Activated CD8-positive, alpha-beta T cell treated with anti-CD3 and anti-CD28 coated beads, Interleukin-2, amount 10 ng/mL, durations not matched to agents 7 days and 5 days (primary cell): ENCODE measurements around the gene HIF1A. TPM values are rescaled to one million over a fixed set of nuclear protein-coding genes. Genes with fewer than 3 reads are reported as not detected.
"Not testable (repeated sequence)": the region's sequence is repeated elsewhere in the genome, so short reads cannot be mapped to it uniquely, and the experiment has no call there.

Experiments used
- ATAC-seq: fragments of 150-1000 bp; cut with Tn5 transposase; one replicate; pipeline ENCODE4 v1.10.0; 2021; ENCODE audit warnings: moderate library complexity
- CTCF ChIA-PET: fragments of 350-600 bp; sonication (Branson Sonifier 250); formaldehyde crosslinking; loops from one replicate; lab custom pipeline; 2021; ENCODE audit warnings: antibody characterized with exemption; lab: Charles Lee
- POLR2A ChIA-PET: fragments of 350-600 bp; sonication (Branson Sonifier 250); formaldehyde crosslinking; loops from one replicate; lab custom pipeline; 2021; ENCODE audit warnings: antibody characterized with exemption; lab: Charles Lee
- DNase-seq: peaks from one replicate; pipeline ENCODE4 v3.0.0-alpha.2; 2020
- H3K27ac Mint-ChIP-seq: one replicate; pipeline ENCODE4 v1.8.0; 2021; ENCODE audit warnings: mild to moderate bottlenecking, mixed read lengths
- H3K27me3 Mint-ChIP-seq: one replicate; pipeline ENCODE4 v1.8.0; 2021; ENCODE audit warnings: low read depth, mixed read lengths
- H3K36me3 Mint-ChIP-seq: one replicate; pipeline ENCODE4 v1.8.0; 2021; ENCODE audit warnings: low read depth, mixed read lengths
- H3K4me1 Mint-ChIP-seq: one replicate; pipeline ENCODE4 v1.8.0; 2021; ENCODE audit warnings: low read depth, mixed read lengths
- H3K4me3 Mint-ChIP-seq: one replicate; pipeline ENCODE4 v1.8.0; 2021; ENCODE audit warnings: mild to moderate bottlenecking, mixed read lengths
- H3K9me3 Mint-ChIP-seq: one replicate; pipeline ENCODE4 v1.8.0; 2022; ENCODE audit warnings: mixed read lengths; ENCODE audit not compliant: insufficient read depth
- total RNA-seq, 2 experiments: library from RNA; stranded (reverse); gene quantifications; one replicate each; pipeline ENCODE4 v1.2.3, GENCODE V29; 2021

HIF1A gene
- total RNA-seq, 2 experiments from 2014 or later: 119 to 132 TPM

GRCh38 chr14:61698206-61698980 is 3.1 kb downstream of the HIF1A start:
- peak overlapping the region; percentile 81 for H3K27ac Mint-ChIP-seq
- DNase-seq (no peak), ATAC-seq (no peak)
- no peaks in the 10 kb centered on the region for H3K9me3 Mint-ChIP-seq
- no peaks in the 10 kb centered on the region for H3K27me3 Mint-ChIP-seq
- H3K4me3 Mint-ChIP-seq: peak overlapping the region; percentile 98
- peaks cover 63% of the 10 kb centered on the region for H3K4me1 Mint-ChIP-seq
- ChIA-PET POLR2A (interaction anchor here (0.7 to 2.7 kb wide), 9 partner anchors 13 to 365 kb away, joined by 3 to 10 read pairs (median 4); no protein-coding TSS in a partner anchor), CTCF (interaction anchor here (0.5 to 4.3 kb wide), 9 partner anchors 13 to 223 kb away, joined by 3 to 30 read pairs (median 4); no protein-coding TSS in a partner anchor)
- H3K36me3 Mint-ChIP-seq: peaks cover 45% of the 10 kb centered on the region

GRCh38 chr14:61699027-61699426 is 3.7 kb downstream of the HIF1A start:
- no peak for DNase-seq
- Mint-ChIP-seq H3K27ac (peak overlapping the region; percentile 81), H3K4me3 (peak overlapping the region; percentile 98), H3K9me3 (no peaks in the 10 kb centered on the region), H3K4me1 (peaks cover 67% of the 10 kb centered on the region), H3K36me3 (peaks cover 45% of the 10 kb centered on the region), H3K27me3 (no peaks in the 10 kb centered on the region)
- ChIA-PET POLR2A (interaction anchor here (0.7 to 2.7 kb wide), 5 partner anchors 12 to 220 kb away, joined by 3 to 10 read pairs (median 5); no protein-coding TSS in a partner anchor), CTCF (interaction anchor here (0.5 to 4.3 kb wide), 8 partner anchors 16 to 238 kb away, joined by 3 to 30 read pairs (median 4); no protein-coding TSS in a partner anchor)
- no peak for ATAC-seq

GRCh38 chr14:61700104-61700886 is 5.0 kb downstream of the HIF1A start:
- no peak for ATAC-seq

GRCh38 chr14:61701946-61702345 is 6.6 kb downstream of the HIF1A start:
- POLR2A ChIA-PET: interaction anchor here (1.2 kb wide), 1 partner anchor 225 kb away, joined by 4 read pairs; no protein-coding TSS in a partner anchor
- Mint-ChIP-seq H3K4me3 (peak overlapping the region; percentile 9), H3K36me3 (peaks cover 39% of the 10 kb centered on the region), H3K27me3 (no peaks in the 10 kb centered on the region), H3K9me3 (no peaks in the 10 kb centered on the region), H3K27ac (no peak overlapping the region), H3K4me1 (peaks cover 83% of the 10 kb centered on the region)
- no peak for DNase-seq
- no peak for ATAC-seq
- CTCF ChIA-PET: no interaction called here

More at GRCh38 chr14:61700104-61700886, 5.0 kb downstream of the HIF1A start:
- no peak for DNase-seq
- Mint-ChIP-seq H3K27me3 (no peaks in the 10 kb centered on the region), H3K27ac (peak overlapping the region; percentile 62), H3K4me1 (peaks cover 68% of the 10 kb centered on the region), H3K4me3 (peak overlapping the region; percentile 98), H3K36me3 (peaks cover 45% of the 10 kb centered on the region), H3K9me3 (no peaks in the 10 kb centered on the region)
- ChIA-PET CTCF (interaction anchor here (1.0 to 4.3 kb wide), 6 partner anchors 11 to 239 kb away, joined by 3 to 30 read pairs (median 4); no protein-coding TSS in a partner anchor), POLR2A (no interaction called here)

GRCh38 chr14:61703342-61704129 is 8.2 kb downstream of the HIF1A start:
- CTCF ChIA-PET: interaction anchor here (0.7 to 1.8 kb wide), 3 partner anchors 61 to 242 kb away, joined by 3 to 5 read pairs (median 3); no protein-coding TSS in a partner anchor
- no peak overlapping the region for H3K27ac Mint-ChIP-seq
- ATAC-seq (no peak), DNase-seq (no peak)
- no peaks in the 10 kb centered on the region for H3K27me3 Mint-ChIP-seq
- H3K4me3 Mint-ChIP-seq: no peak overlapping the region
- no peaks in the 10 kb centered on the region for H3K9me3 Mint-ChIP-seq
- POLR2A ChIA-PET: interaction anchor here (0.6 to 1.2 kb wide), 6 partner anchors 7 to 59 kb away, joined by 3 to 4 read pairs (median 4); partner anchors contain the start of genes HIF1A and SNAPC1
- H3K4me1 Mint-ChIP-seq: peaks cover 83% of the 10 kb centered on the region
- H3K36me3 Mint-ChIP-seq: peaks cover 28% of the 10 kb centered on the region

- H3K36me3 Mint-ChIP-seq: peaks cover 27% of the 10 kb centered on the region
- ChIA-PET CTCF (interaction anchor here (1.0 to 1.8 kb wide), 2 partner anchors 133 to 243 kb away, joined by 3 to 5 read pairs; no protein-coding TSS in a partner anchor), POLR2A (interaction anchor here (1.1 to 1.2 kb wide), 3 partner anchors 8 to 43 kb away, joined by 3 to 4 read pairs (median 3); partner anchors contain the start of gene HIF1A)
- no peak for DNase-seq
- H3K27me3 Mint-ChIP-seq: no peaks in the 10 kb centered on the region
- H3K4me1 Mint-ChIP-seq: peaks cover 84% of the 10 kb centered on the region
- no peak overlapping the region for H3K27ac Mint-ChIP-seq
- H3K9me3 Mint-ChIP-seq: no peaks in the 10 kb centered on the region
- no peak for ATAC-seq
- H3K4me3 Mint-ChIP-seq: no peak overlapping the region
Observed at GRCh38 chr14:61704554-61704953, 9.2 kb downstream of the HIF1A start.

GRCh38 chr14:61705017-61705416 is 9.7 kb downstream of the HIF1A start:
- ChIA-PET CTCF (interaction anchor here (0.9 to 1.7 kb wide), 4 partner anchors 14 to 226 kb away, joined by 3 to 6 read pairs (median 4); no protein-coding TSS in a partner anchor), POLR2A (interaction anchor here (0.6 to 2.0 kb wide), 3 partner anchors 9 to 10 kb away, joined by 3 to 11 read pairs (median 3); partner anchors contain the start of gene HIF1A)
- Mint-ChIP-seq H3K36me3 (peaks cover 24% of the 10 kb centered on the region), H3K4me3 (no peak overlapping the region), H3K27ac (no peak overlapping the region), H3K9me3 (no peaks in the 10 kb centered on the region), H3K4me1 (peaks cover 84% of the 10 kb centered on the region), H3K27me3 (no peaks in the 10 kb centered on the region)
- ATAC-seq (no peak), DNase-seq (no peak)

GRCh38 chr14:61706096-61706690 is 10.9 kb downstream of the HIF1A start:
- ChIA-PET POLR2A (interaction anchor here (0.6 to 2.0 kb wide), 2 partner anchors 11 to 356 kb away, joined by 5 to 11 read pairs; partner anchors contain the start of gene HIF1A), CTCF (interaction anchor here (0.8 to 1.7 kb wide), 7 partner anchors 9 to 228 kb away, joined by 3 to 6 read pairs (median 3); no protein-coding TSS in a partner anchor)
- Mint-ChIP-seq H3K4me1 (peaks cover 82% of the 10 kb centered on the region), H3K4me3 (no peak overlapping the region), H3K9me3 (no peaks in the 10 kb centered on the region), H3K36me3 (peaks cover 18% of the 10 kb centered on the region), H3K27ac (no peak overlapping the region), H3K27me3 (no peaks in the 10 kb centered on the region)
- no peak for ATAC-seq
- DNase-seq: no peak

- Mint-ChIP-seq H3K36me3 (peaks cover 23% of the 10 kb centered on the region), H3K4me1 (peaks cover 83% of the 10 kb centered on the region)
- DNase-seq, H3K27ac Mint-ChIP-seq, POLR2A ChIA-PET, ATAC-seq, CTCF ChIA-PET, H3K27me3 Mint-ChIP-seq, H3K4me3 Mint-ChIP-seq, H3K9me3 Mint-ChIP-seq: not testable (repeated sequence)
Observed at GRCh38 chr14:61707774-61708173, 12.5 kb downstream of the HIF1A start.

GRCh38 chr14:61708693-61709092 is 13.4 kb downstream of the HIF1A start:
- H3K36me3 Mint-ChIP-seq: peaks cover 25% of the 10 kb centered on the region
- peaks cover 83% of the 10 kb centered on the region for H3K4me1 Mint-ChIP-seq
- ATAC-seq, H3K4me3 Mint-ChIP-seq, DNase-seq, H3K27me3 Mint-ChIP-seq, POLR2A ChIA-PET, H3K9me3 Mint-ChIP-seq, H3K27ac Mint-ChIP-seq: not testable (repeated sequence)
- CTCF ChIA-PET: interaction anchor here (0.7 kb wide), 1 partner anchor 11 kb away, joined by 3 read pairs; no protein-coding TSS in a partner anchor
